SKM-1 treated with dmso at 0.1 percent for 144 hours (cell line): Measurements from ENCODE around the gene TMEFF1.
"Not testable (repeated sequence)": the region's sequence is repeated elsewhere in the genome, so short reads cannot be mapped to it uniquely, and the experiment has no call there.

Experiments
- DNase-seq: peaks from one replicate; lab custom pipeline; 2025; ENCODE audit not compliant: unreplicated experiment; lab: John Stamatoyannopoulos, UW

TMEFF1 gene

GRCh38 chr9:100472788-100473275 is at the start of gene TMEFF1:
Gene TMEFF1 (plus strand): TSS chr9:100473149. CDS start chr9:100473545, 396 bp downstream.
- DNase-seq, result no peak

GRCh38 chr9:100425758-100426157 is 47.2 kb upstream of the TMEFF1 start:
- no peak for DNase-seq

GRCh38 chr9:100426189-100426529 is 46.8 kb upstream of the TMEFF1 start:
- DNase-seq, result no peak

GRCh38 chr9:100426530-100427365 is 46.2 kb upstream of the TMEFF1 start, which contains the start of gene MSANTD3:
Gene MSANTD3 (plus strand): TSS chr9:100427143. CDS start chr9:100441939, 14,796 bp downstream.
- no peak for DNase-seq

GRCh38 chr9:100427366-100428263 is 45.3 kb upstream of the TMEFF1 start:
- no peak for DNase-seq

- DNase-seq, result no peak
Measured at GRCh38 chr9:100428871-100429654, 43.9 kb upstream of the TMEFF1 start.

GRCh38 chr9:100430286-100430940 is 42.5 kb upstream of the TMEFF1 start:
- DNase-seq, result no peak

GRCh38 chr9:100431886-100432285 is 41.1 kb upstream of the TMEFF1 start:
- no peak for DNase-seq

- no peak for DNase-seq
Measured at GRCh38 chr9:100432736-100433135, 40.2 kb upstream of the TMEFF1 start.

GRCh38 chr9:100436571-100436970 is 36.4 kb upstream of the TMEFF1 start:
- no peak for DNase-seq

- peak; percentile 3 for DNase-seq
Measured at GRCh38 chr9:100437860-100438805, 34.8 kb upstream of the TMEFF1 start.

GRCh38 chr9:100440071-100440470 is 32.9 kb upstream of the TMEFF1 start:
- DNase-seq, result no peak

- DNase-seq, result not testable (repeated sequence)
Measured at GRCh38 chr9:100440487-100440886, 32.5 kb upstream of the TMEFF1 start.

- DNase-seq, result no peak
Measured at GRCh38 chr9:100441911-100442361, 31.0 kb upstream of the TMEFF1 start.

- DNase-seq, result no peak
Measured at GRCh38 chr9:100443781-100444768, 28.9 kb upstream of the TMEFF1 start.

- DNase-seq, result no peak
Measured at GRCh38 chr9:100445161-100445902, 27.6 kb upstream of the TMEFF1 start.

GRCh38 chr9:100445903-100446549 is 26.9 kb upstream of the TMEFF1 start:
- no peak for DNase-seq
